Activated T-cell treated with anti-CD3 and anti-CD28 coated beads, Interleukin-2, amount 50 U/mL, for 72 hours (primary cell): ENCODE results near the gene PGLYRP4. TPM values are rescaled to one million over a fixed set of nuclear protein-coding genes. Genes with fewer than 3 reads are reported as not detected.

Experiments
- ATAC-seq, 2 donors: fragments of 150-1000 bp; cut with Tn5 transposase; replicated peaks in 1 of 2; 2 replicates each; pipeline ENCODE4 v1.10.0; 2021; ENCODE audit warnings: moderate library complexity in 2 of 2, mild to moderate bottlenecking in 1 of 2
- DNase-seq, 2 donors: peaks; one replicate each; pipeline ENCODE4 v3.0.0; 2021 to 2022; ENCODE audit warnings: mixed read lengths in 1 of 2
- H3K27ac Mint-ChIP-seq: one replicate; pipeline ENCODE4 v1.8.0; 2022; ENCODE audit warnings: mild to moderate bottlenecking, moderate library complexity, mixed read lengths
- H3K27me3 Mint-ChIP-seq: one replicate; pipeline ENCODE4 v1.8.0; 2022; ENCODE audit warnings: low read depth, mixed read lengths
- H3K36me3 Mint-ChIP-seq, 2 donors: one replicate each; pipeline ENCODE4 v1.8.0; 2022; ENCODE audit warnings: mixed read lengths in 2 of 2, mild to moderate bottlenecking in 1 of 2; ENCODE audit not compliant: insufficient read depth in 2 of 2
- H3K4me1 Mint-ChIP-seq: one replicate; pipeline ENCODE4 v1.8.0; 2022; ENCODE audit warnings: low read depth, mixed read lengths
- H3K4me3 Mint-ChIP-seq, 2 donors: one replicate each; pipeline ENCODE4 v1.8.0; 2022; ENCODE audit warnings: mild to moderate bottlenecking in 2 of 2, mixed read lengths in 2 of 2, moderate library complexity in 2 of 2
- H3K9me3 Mint-ChIP-seq, 2 donors: one replicate each; pipeline ENCODE4 v1.8.0; 2022; ENCODE audit warnings: mixed read lengths in 2 of 2
- total RNA-seq, 2 donors: library from RNA; stranded (reverse); gene quantifications; one replicate each; pipeline ENCODE4 v1.2.3, GENCODE V29; 2022

The PGLYRP4 gene
- total RNA-seq = under 1 TPM; 0.21 to 0.29 TPM

- no peak for DNase-seq
- Mint-ChIP-seq H3K4me3 (no peak within 1 kb of the TSS), H3K4me1 (peaks cover 37% of the 10 kb centered on the region), H3K36me3 (no peaks in the 10 kb centered on the region), H3K27me3 (peaks cover 43% of the 10 kb centered on the region), H3K9me3 (no peaks in the 10 kb centered on the region), H3K27ac (no peak within 1 kb of the TSS)
- ATAC-seq = no peak
These were observed at the start of gene PGLYRP4 for GRCh38 chr1:153348511-153349362. Gene PGLYRP4 (minus strand): TSS chr1:153348841. CDS start chr1:153347932, 909 bp downstream.

- H3K9me3 Mint-ChIP-seq = no peaks in the 10 kb centered on the region
- H3K4me3 Mint-ChIP-seq = no peak overlapping the region
- H3K27ac Mint-ChIP-seq = no peak overlapping the region
- ATAC-seq = no peak
- no peaks in the 10 kb centered on the region for H3K36me3 Mint-ChIP-seq
- DNase-seq = no peak
- no peaks in the 10 kb centered on the region for H3K4me1 Mint-ChIP-seq
- H3K27me3 Mint-ChIP-seq = peaks cover 10% of the 10 kb centered on the region
These were observed 49.4 kb upstream of the PGLYRP4 start for GRCh38 chr1:153397924-153398651.

GRCh38 chr1:153397051-153397923, 48.6 kb upstream of the PGLYRP4 start:
- no peak for ATAC-seq
- Mint-ChIP-seq H3K9me3 (no peaks in the 10 kb centered on the region), H3K27me3 (peaks cover 10% of the 10 kb centered on the region), H3K4me1 (no peaks in the 10 kb centered on the region), H3K27ac (no peak overlapping the region), H3K4me3 (no peak overlapping the region), H3K36me3 (no peaks in the 10 kb centered on the region)
- no peak for DNase-seq

- ATAC-seq = no peak
- H3K4me3 Mint-ChIP-seq = no peak overlapping the region
- no peak overlapping the region for H3K27ac Mint-ChIP-seq
- H3K4me1 Mint-ChIP-seq = no peaks in the 10 kb centered on the region
- peaks cover 10% of the 10 kb centered on the region for H3K27me3 Mint-ChIP-seq
- H3K9me3 Mint-ChIP-seq = no peaks in the 10 kb centered on the region
- H3K36me3 Mint-ChIP-seq = no peaks in the 10 kb centered on the region
- no peak for DNase-seq
These were observed 47.8 kb upstream of the PGLYRP4 start for GRCh38 chr1:153396461-153396860.

GRCh38 chr1:153395776-153396175, 47.1 kb upstream of the PGLYRP4 start:
- Mint-ChIP-seq H3K36me3 (no peaks in the 10 kb centered on the region), H3K27ac (no peak overlapping the region), H3K9me3 (no peaks in the 10 kb centered on the region), H3K27me3 (peaks cover 10% of the 10 kb centered on the region), H3K4me1 (no peaks in the 10 kb centered on the region), H3K4me3 (no peak overlapping the region)
- DNase-seq (no peak), ATAC-seq (no peak)

- no peaks in the 10 kb centered on the region for H3K9me3 Mint-ChIP-seq
- H3K36me3 Mint-ChIP-seq = no peaks in the 10 kb centered on the region
- no peaks in the 10 kb centered on the region for H3K4me1 Mint-ChIP-seq
- H3K27me3 Mint-ChIP-seq = peaks cover 10% of the 10 kb centered on the region
- no peak overlapping the region for H3K4me3 Mint-ChIP-seq
- ATAC-seq = no peak
- DNase-seq = no peak
- H3K27ac Mint-ChIP-seq = no peak overlapping the region
These were observed 46.6 kb upstream of the PGLYRP4 start for GRCh38 chr1:153395136-153395685.

- H3K27me3 Mint-ChIP-seq = peaks cover 18% of the 10 kb centered on the region
- no peak for DNase-seq
- H3K36me3 Mint-ChIP-seq = no peaks in the 10 kb centered on the region
- no peaks in the 10 kb centered on the region for H3K4me1 Mint-ChIP-seq
- no peak overlapping the region for H3K27ac Mint-ChIP-seq
- H3K4me3 Mint-ChIP-seq = no peak overlapping the region
- ATAC-seq = no peak
- no peaks in the 10 kb centered on the region for H3K9me3 Mint-ChIP-seq
These were observed 45.8 kb upstream of the PGLYRP4 start for GRCh38 chr1:153394391-153394790.

GRCh38 chr1:153393926-153394325, 45.3 kb upstream of the PGLYRP4 start:
- H3K4me3 Mint-ChIP-seq = no peak overlapping the region
- ATAC-seq (no peak), DNase-seq (no peak)
- no peak overlapping the region for H3K27ac Mint-ChIP-seq
- peaks cover 18% of the 10 kb centered on the region for H3K27me3 Mint-ChIP-seq
- no peaks in the 10 kb centered on the region for H3K4me1 Mint-ChIP-seq
- H3K36me3 Mint-ChIP-seq = no peaks in the 10 kb centered on the region
- H3K9me3 Mint-ChIP-seq = no peaks in the 10 kb centered on the region

GRCh38 chr1:153392822-153393221, 44.2 kb upstream of the PGLYRP4 start:
- H3K27me3 Mint-ChIP-seq = peaks cover 18% of the 10 kb centered on the region

GRCh38 chr1:153392258-153392657, 43.6 kb upstream of the PGLYRP4 start:
- no peaks in the 10 kb centered on the region for H3K4me1 Mint-ChIP-seq
- peaks cover 18% of the 10 kb centered on the region for H3K27me3 Mint-ChIP-seq
- ATAC-seq = no peak
- H3K36me3 Mint-ChIP-seq = no peaks in the 10 kb centered on the region
- H3K27ac Mint-ChIP-seq = no peak overlapping the region
- H3K4me3 Mint-ChIP-seq = no peak overlapping the region
- DNase-seq = no peak
- no peaks in the 10 kb centered on the region for H3K9me3 Mint-ChIP-seq

More at GRCh38 chr1:153392822-153393221, 44.2 kb upstream of the PGLYRP4 start:
- Mint-ChIP-seq H3K36me3 (no peaks in the 10 kb centered on the region), H3K27ac (no peak overlapping the region), H3K4me1 (no peaks in the 10 kb centered on the region), H3K4me3 (no peak overlapping the region), H3K9me3 (no peaks in the 10 kb centered on the region)
- ATAC-seq = no peak
- DNase-seq = no peak

- peaks cover 18% of the 10 kb centered on the region for H3K27me3 Mint-ChIP-seq
- no peak within 1 kb of the TSS for H3K27ac Mint-ChIP-seq
- no peak for DNase-seq
- no peak within 1 kb of the TSS for H3K4me3 Mint-ChIP-seq
- H3K36me3 Mint-ChIP-seq = no peaks in the 10 kb centered on the region
- ATAC-seq = no peak
- H3K9me3 Mint-ChIP-seq = no peaks in the 10 kb centered on the region
- peaks cover 5% of the 10 kb centered on the region for H3K4me1 Mint-ChIP-seq
These were observed 42.5 kb upstream of the PGLYRP4 start, which contains the start of gene S100A8 for GRCh38 chr1:153390938-153391710. Gene S100A8 (minus strand): TSS chr1:153391073. CDS start chr1:153390535, 538 bp downstream.
